Mucosa of stomach (tissue), 1 donor: ENCODE data around the gene PEPD.
"Not testable (repeated sequence)": the region's sequence is repeated elsewhere in the genome, so short reads cannot be mapped to it uniquely, and the experiment has no call there.

Experiments used
- H3K27me3 ChIP-seq: one replicate; pipeline ENCODE4 v1.7.0; 2013; ENCODE audit warnings: mild to moderate bottlenecking, low read length; ENCODE audit not compliant: control insufficient read depth, insufficient read depth
- H3K36me3 ChIP-seq: one replicate; pipeline ENCODE4 v1.7.0; 2013; ENCODE audit warnings: low read length; ENCODE audit not compliant: control insufficient read depth, insufficient read depth
- H3K4me1 ChIP-seq: one replicate; pipeline ENCODE4 v1.7.0; 2013; ENCODE audit warnings: mild to moderate bottlenecking, low read length; ENCODE audit not compliant: control insufficient read depth, insufficient read depth
- H3K4me3 ChIP-seq: one replicate; pipeline ENCODE4 v1.7.0; 2013; ENCODE audit warnings: low read length
- H3K9ac ChIP-seq: one replicate; pipeline ENCODE4 v1.7.0; 2013; ENCODE audit warnings: mild to moderate bottlenecking, low read length, moderate library complexity
- H3K9me3 ChIP-seq: one replicate; pipeline ENCODE4 v1.7.0; 2013; ENCODE audit warnings: mild to moderate bottlenecking, low read length, moderate library complexity; ENCODE audit not compliant: control insufficient read depth
- donor health status: Pancreatic carcinoma.

The PEPD gene

GRCh38 chr19:33521480-33522370 is at the start of gene PEPD:
Gene PEPD, minus strand, starts transcription at chr19:33521791. Its CDS starts 31 bp downstream, at chr19:33521760.
- no peaks in the 10 kb centered on the region for H3K27me3 ChIP-seq
- no peaks in the 10 kb centered on the region for H3K9me3 ChIP-seq
- H3K4me3 ChIP-seq = peak within 1 kb of the TSS; percentile 49
- peak within 1 kb of the TSS; percentile 58 for H3K9ac ChIP-seq
- H3K4me1 ChIP-seq = peaks cover 13% of the 10 kb centered on the region
- no peaks in the 10 kb centered on the region for H3K36me3 ChIP-seq

DNA sequence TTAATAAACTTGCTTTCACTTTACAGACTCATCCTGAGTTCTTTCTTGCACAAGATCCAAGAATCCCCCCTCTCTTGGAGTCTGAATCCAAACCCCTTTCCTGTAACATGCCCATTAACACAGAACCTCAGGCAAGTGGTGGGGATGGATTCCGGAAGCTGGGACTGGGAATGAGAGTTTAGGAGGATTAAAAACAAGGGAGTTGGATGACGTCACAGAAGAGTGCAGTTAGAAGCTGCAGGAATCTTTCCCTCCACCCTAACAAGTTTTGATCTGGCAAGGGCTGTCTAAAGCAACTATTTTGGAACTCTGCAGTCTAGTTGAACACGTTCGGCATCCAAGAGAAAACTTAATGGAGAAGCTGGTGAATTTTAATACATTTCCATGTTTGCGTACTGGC is 48.2 kb upstream of the PEPD start:
- Histone ChIP-seq H3K9ac (no peak overlapping the region), H3K4me1 (no peaks in the 10 kb centered on the region), H3K27me3 (no peaks in the 10 kb centered on the region), H3K36me3 (no peaks in the 10 kb centered on the region), H3K4me3 (no peak overlapping the region), H3K9me3 (no peaks in the 10 kb centered on the region)

DNA sequence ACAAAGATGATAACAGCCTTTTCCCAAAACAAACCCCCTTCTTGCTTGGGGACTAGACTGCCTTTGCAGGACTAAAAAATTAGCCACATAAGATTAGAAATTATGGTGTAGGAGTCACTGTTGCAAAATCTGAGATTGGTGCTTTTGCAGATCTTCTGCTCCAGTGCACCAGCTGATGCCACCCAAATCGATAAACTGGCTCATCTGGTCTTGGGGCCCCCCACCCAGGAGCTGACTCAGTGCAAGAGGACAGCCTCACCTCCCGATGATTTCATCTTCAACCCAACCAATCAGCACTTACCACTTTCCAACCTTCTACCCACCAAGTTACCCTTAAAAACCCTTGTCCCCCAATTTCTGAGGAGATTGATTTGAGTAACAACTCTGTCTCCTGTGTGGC is 47.1 kb upstream of the PEPD start:
- H3K9ac ChIP-seq = no peak overlapping the region
- H3K27me3 ChIP-seq = no peaks in the 10 kb centered on the region
- no peaks in the 10 kb centered on the region for H3K4me1 ChIP-seq
- H3K4me3 ChIP-seq = no peak overlapping the region
- no peaks in the 10 kb centered on the region for H3K36me3 ChIP-seq
- H3K9me3 ChIP-seq = no peaks in the 10 kb centered on the region

DNA sequence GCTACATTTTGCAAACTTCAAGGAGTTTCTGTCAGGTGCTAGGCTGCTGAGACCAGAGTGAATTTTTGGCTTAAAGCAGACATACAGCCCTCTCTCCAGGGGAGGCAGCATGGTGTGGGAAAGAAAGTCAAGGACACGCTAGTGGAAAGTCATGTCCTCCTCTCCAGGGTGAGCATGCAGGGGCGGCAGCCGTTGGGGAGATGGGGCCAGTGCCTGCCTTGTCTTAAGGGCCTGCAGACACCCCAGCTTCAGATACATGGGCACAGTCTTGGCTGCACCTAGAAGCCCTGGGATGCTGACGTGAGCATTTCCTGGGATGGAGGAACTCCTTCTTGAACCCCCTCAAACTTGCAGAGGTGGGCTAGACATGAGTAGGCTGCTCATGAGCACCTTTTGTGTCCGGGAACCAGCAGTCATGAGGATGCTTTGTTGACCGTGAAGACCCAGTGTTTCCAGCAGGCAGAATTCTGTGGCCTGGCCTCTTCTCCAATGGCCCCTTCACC is 43.3 kb upstream of the PEPD start:
- H3K9me3 ChIP-seq = no peaks in the 10 kb centered on the region
- no peaks in the 10 kb centered on the region for H3K27me3 ChIP-seq
- no peaks in the 10 kb centered on the region for H3K36me3 ChIP-seq
- no peaks in the 10 kb centered on the region for H3K4me1 ChIP-seq
- H3K4me3 ChIP-seq = no peak overlapping the region
- H3K9ac ChIP-seq = no peak overlapping the region

DNA sequence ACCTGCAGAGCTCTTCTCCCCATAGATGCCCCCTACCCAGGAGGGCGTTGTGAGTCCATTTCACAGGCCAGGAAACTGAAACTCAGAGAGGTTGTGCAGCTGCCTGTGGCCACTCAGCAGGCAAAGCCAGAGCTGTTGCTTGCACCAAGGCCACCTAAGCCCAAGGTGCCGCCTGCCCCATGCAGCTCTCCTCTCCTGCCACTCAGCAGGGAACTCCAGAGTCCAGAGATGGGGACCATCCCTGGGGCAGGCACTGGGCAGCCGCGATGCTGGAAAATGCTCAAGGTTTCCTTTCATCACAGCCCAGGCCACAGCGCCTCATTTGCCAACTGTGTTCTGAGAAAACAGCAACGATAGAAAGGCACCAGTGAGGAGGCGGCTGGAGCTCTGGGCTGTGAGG is 41.0 kb upstream of the PEPD start:
- no peak overlapping the region for H3K4me3 ChIP-seq
- H3K9me3 ChIP-seq = no peaks in the 10 kb centered on the region
- no peaks in the 10 kb centered on the region for H3K4me1 ChIP-seq
- no peaks in the 10 kb centered on the region for H3K27me3 ChIP-seq
- H3K36me3 ChIP-seq = no peaks in the 10 kb centered on the region
- H3K9ac ChIP-seq = no peak overlapping the region

DNA sequence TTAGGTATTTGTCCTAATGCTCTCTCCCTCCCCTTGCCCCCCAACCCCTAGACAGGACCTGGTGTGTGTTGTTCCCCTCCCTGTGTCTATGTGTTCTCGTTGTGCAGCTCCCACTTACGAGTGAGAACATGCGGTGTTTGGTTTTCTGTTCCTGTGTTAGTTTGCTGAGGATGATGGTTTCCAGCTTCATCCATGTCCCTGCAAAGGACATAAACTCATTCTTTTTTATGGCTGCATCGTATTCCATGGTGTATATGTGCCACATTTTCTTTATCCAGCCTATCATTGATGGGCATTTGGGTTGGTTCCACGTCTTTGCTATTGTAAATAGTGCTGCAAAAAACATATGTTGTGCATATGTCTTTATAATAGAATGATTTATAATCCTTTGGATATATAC is 40.1 kb upstream of the PEPD start:
- H3K4me3 ChIP-seq, H3K4me1 ChIP-seq, H3K9ac ChIP-seq, H3K27me3 ChIP-seq, H3K9me3 ChIP-seq, H3K36me3 ChIP-seq: not testable (repeated sequence)

DNA sequence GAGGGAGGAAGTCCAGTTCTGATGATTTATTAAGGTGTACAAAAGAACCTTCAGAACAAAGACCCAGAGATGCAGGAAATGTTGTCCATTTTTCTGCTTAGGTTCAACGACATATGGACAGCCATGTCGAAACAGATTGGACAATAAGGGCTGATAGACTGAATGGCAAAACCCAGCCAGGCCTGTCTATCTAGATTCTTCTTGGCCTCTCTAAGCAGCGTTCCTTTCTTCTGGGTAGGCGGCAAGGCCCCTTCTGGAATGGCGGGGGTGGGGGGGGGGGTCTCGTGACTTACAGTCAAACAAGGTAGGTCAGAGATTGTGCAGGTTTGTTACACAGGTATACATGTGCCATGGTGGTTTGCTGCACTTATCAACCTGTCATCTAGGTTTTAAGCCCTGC is 39.7 kb upstream of the PEPD start:
- H3K27me3 ChIP-seq = no peaks in the 10 kb centered on the region
- no peak overlapping the region for H3K4me3 ChIP-seq
- H3K4me1 ChIP-seq = no peaks in the 10 kb centered on the region
- no peaks in the 10 kb centered on the region for H3K36me3 ChIP-seq
- no peaks in the 10 kb centered on the region for H3K9me3 ChIP-seq
- H3K9ac ChIP-seq = no peak overlapping the region

GRCh38 chr19:33559996-33560395 is 38.4 kb upstream of the PEPD start:
- Histone ChIP-seq H3K4me1 (no peaks in the 10 kb centered on the region), H3K36me3 (no peaks in the 10 kb centered on the region), H3K9me3 (no peaks in the 10 kb centered on the region), H3K27me3 (no peaks in the 10 kb centered on the region), H3K4me3 (no peak overlapping the region), H3K9ac (no peak overlapping the region)

GRCh38 chr19:33558856-33559255 is 37.3 kb upstream of the PEPD start:
- Histone ChIP-seq H3K4me1 (no peaks in the 10 kb centered on the region), H3K4me3 (no peak overlapping the region), H3K36me3 (no peaks in the 10 kb centered on the region), H3K9me3 (no peaks in the 10 kb centered on the region), H3K27me3 (no peaks in the 10 kb centered on the region), H3K9ac (no peak overlapping the region)

DNA sequence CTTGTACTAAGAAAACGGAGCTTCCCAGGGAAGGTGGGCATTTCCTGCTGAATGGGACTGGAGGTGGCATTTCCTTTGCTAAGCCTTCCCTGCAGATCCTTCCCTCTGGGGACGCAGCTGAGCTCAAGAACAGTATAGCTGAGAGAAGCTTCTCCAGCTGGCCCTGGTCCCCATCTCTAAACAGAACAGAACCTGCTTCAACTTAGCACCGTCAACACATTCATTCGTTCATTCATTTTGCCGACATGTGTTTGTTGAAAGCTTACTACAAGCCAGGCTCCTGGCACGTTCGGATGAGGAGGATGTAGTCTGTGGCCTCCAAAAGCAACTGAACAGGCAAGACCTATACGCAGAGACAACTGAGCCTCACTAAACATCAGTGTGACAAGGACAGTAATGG is 36.6 kb upstream of the PEPD start:
- H3K4me1 ChIP-seq = no peaks in the 10 kb centered on the region
- H3K9ac ChIP-seq = no peak overlapping the region
- no peak overlapping the region for H3K4me3 ChIP-seq
- H3K36me3 ChIP-seq = no peaks in the 10 kb centered on the region
- H3K9me3 ChIP-seq = no peaks in the 10 kb centered on the region
- no peaks in the 10 kb centered on the region for H3K27me3 ChIP-seq

DNA sequence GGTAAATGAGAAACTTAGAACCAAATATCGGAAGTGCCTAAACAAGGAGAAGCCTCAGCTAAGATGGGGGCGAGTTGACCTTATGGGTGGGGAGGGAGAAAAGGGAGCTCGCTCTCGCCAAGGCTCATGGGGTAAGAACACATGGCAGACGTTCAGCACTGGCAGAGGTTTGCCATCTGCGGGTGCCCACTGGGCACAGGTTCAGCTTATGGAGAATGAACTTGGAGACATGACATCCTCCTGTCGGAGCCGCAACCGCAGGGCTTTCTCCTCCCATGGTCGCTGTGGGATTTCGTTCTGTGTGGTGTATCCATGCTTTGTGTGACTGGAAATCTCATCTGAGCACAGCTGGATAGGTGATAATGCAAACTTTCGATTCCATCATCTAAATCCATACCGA is 36.1 kb upstream of the PEPD start:
- H3K9me3 ChIP-seq = no peaks in the 10 kb centered on the region
- no peaks in the 10 kb centered on the region for H3K36me3 ChIP-seq
- H3K4me3 ChIP-seq = no peak overlapping the region
- no peaks in the 10 kb centered on the region for H3K27me3 ChIP-seq
- H3K9ac ChIP-seq = no peak overlapping the region
- H3K4me1 ChIP-seq = no peaks in the 10 kb centered on the region

- Histone ChIP-seq H3K4me3 (no peak overlapping the region), H3K9me3 (no peaks in the 10 kb centered on the region), H3K4me1 (no peaks in the 10 kb centered on the region), H3K9ac (no peak overlapping the region), H3K36me3 (no peaks in the 10 kb centered on the region), H3K27me3 (no peaks in the 10 kb centered on the region)
Measured at GRCh38 chr19:33557196-33557595, 35.6 kb upstream of the PEPD start.
